ENCODE results near the gene POU4F3. TPM values are rescaled to one million over a fixed set of nuclear protein-coding genes. Genes with fewer than 3 reads are reported as not detected.

POU4F3 gene
- total and polyA plus RNA-seq, 12 donors = 0.06 to 0.12 TPM; not detected in 10

DNA sequence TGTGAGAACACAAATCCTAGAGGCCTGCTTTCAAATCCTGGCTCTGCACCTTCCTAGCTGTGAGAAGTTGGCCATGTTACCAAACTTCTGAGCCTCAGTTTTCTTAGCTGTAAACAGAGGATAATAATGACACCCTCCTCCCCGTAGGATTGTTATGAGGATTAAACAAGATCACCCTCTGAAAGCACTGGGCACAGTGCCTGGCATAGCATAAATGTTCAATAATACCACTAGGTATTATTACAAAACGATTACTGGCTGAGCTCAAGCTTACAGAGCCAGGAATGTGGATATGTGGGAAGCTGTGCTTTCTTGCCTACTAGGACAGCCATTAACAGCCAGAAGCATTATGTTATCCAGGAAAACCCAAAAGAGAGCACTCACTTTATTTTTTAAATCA, 30.8 kb upstream of the POU4F3 start:
- peaks cover 0 to 19% (median 8%) of the 10 kb centered on the region in 9 donors for H3K4me1 ChIP-seq
- TF ChIP-seq, protein P1, sequence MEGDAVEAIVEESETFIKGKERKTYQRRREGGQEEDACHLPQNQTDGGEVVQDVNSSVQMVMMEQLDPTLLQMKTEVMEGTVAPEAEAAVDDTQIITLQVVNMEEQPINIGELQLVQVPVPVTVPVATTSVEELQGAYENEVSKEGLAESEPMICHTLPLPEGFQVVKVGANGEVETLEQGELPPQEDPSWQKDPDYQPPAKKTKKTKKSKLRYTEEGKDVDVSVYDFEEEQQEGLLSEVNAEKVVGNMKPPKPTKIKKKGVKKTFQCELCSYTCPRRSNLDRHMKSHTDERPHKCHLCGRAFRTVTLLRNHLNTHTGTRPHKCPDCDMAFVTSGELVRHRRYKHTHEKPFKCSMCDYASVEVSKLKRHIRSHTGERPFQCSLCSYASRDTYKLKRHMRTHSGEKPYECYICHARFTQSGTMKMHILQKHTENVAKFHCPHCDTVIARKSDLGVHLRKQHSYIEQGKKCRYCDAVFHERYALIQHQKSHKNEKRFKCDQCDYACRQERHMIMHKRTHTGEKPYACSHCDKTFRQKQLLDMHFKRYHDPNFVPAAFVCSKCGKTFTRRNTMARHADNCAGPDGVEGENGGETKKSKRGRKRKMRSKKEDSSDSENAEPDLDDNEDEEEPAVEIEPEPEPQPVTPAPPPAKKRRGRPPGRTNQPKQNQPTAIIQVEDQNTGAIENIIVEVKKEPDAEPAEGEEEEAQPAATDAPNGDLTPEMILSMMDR (IDR thresholded peaks at IDR 0.05) = no peak
- H3K27me3 ChIP-seq = peaks cover 0 to 5% (median 0%) of the 10 kb centered on the region in 7 donors
- H3K9me3 ChIP-seq = no peaks in the 10 kb centered on the region
- no peak overlapping the region for H3K27ac ChIP-seq
- DNase-seq (no peak), ATAC-seq (no peak)
- intact Hi-C loops (cut with DNase I) = no loop called here
- 63 to 65% methylated on average over 2 of the region's 2 CpGs for WGBS, 2 donors
- no peaks in the 10 kb centered on the region for H3K36me3 ChIP-seq
- H3K4me3 ChIP-seq = no peak overlapping the region

DNA sequence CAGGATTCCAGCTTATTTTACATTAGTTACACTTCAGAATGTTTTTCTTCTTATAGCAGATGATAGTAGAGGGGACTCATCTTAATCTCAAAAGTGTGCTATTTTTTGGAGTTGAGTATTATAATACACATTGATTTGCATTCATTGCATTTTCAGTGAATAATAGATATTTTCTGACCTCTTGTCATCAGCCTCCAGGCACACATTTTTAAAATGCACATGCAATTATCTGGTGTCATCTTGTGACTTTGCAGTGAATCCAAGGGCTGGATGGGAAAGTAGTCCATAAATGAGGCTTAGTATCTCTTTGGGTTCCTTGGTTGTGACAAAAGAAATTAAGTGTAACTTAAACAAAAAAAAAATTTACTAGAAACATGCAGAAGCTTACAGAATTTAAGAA, 28.1 kb upstream of the POU4F3 start:
- H3K9me3 ChIP-seq = no peaks in the 10 kb centered on the region
- TF ChIP-seq, protein P1 (IDR thresholded peaks at IDR 0.05) = no peak
- H3K4me1 ChIP-seq = peaks cover 0 to 19% (median 8%) of the 10 kb centered on the region in 9 donors
- DNase-seq (no peak), ATAC-seq (no peak)
- intact Hi-C loops (cut with DNase I) = no loop called here
- no peaks in the 10 kb centered on the region for H3K36me3 ChIP-seq
- H3K4me3 ChIP-seq = no peak overlapping the region
- H3K27me3 ChIP-seq = peaks cover 0 to 5% (median 0%) of the 10 kb centered on the region in 7 donors
- H3K27ac ChIP-seq = no peak overlapping the region

DNA sequence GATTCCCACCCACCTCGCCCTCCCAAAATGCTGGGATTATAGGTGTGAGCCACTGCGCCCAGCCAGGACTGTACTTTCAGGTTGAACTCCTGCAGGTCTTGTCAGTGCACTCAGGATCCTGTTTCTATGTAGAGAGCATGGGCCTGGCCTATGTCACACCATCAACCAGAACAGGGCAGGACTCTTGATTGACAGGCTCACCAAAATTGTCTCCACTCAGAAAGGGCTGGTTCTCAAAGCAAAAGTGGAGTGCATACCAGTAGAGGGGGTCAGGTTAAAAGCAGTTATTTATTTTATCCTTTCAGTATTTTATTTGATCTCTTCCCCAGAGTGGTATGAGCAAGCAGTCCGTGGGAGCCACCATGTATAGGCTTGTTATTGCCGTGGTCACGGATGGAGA, 27.4 kb upstream of the POU4F3 start:
- peaks cover 0 to 11% (median 5%) of the 10 kb centered on the region in 9 donors for H3K4me1 ChIP-seq
- DNase-seq (no peak), ATAC-seq (no peak)
- TF ChIP-seq, protein P1 (IDR thresholded peaks at IDR 0.05) = no peak
- no peaks in the 10 kb centered on the region for H3K36me3 ChIP-seq
- peaks cover 0 to 5% (median 0%) of the 10 kb centered on the region in 7 donors for H3K27me3 ChIP-seq
- no peaks in the 10 kb centered on the region for H3K9me3 ChIP-seq
- intact Hi-C loops (cut with DNase I) = no loop called here
- WGBS, 2 donors = 87 to 90% methylated on average over 5 of the region's 5 CpGs
- H3K4me3 ChIP-seq = no peak overlapping the region
- no peak overlapping the region for H3K27ac ChIP-seq

DNA sequence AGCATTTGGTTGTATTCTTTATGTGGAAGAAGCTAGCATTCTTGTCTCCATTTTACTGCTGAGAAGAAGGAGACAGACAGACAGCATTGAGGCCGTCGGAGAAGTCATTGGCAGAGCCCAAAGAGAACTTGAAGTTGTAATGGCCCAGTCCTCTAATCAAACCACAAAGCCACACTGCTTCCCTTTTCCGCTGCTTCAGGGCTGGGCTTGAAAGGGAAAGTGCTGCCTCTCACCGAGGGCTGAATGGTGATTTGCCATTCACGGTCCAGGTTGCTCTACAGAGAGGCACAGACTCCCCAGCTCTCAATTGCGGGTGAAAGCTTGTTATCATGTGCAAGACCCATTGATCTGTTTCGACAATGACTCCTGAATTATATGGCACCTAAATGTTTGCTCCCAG, 25.6 kb upstream of the POU4F3 start:
- TF ChIP-seq, protein P1 (IDR thresholded peaks at IDR 0.05) = no peak
- Histone ChIP-seq H3K27ac (no peak overlapping the region), H3K4me1 (peaks cover 0 to 8% (median 0%) of the 10 kb centered on the region in 9 donors), H3K36me3 (no peaks in the 10 kb centered on the region), H3K27me3 (peaks cover 0 to 9% (median 0%) of the 10 kb centered on the region in 7 donors), H3K4me3 (no peak overlapping the region), H3K9me3 (no peaks in the 10 kb centered on the region)
- WGBS, 2 donors = 45 to 50% methylated on average over 7 of the region's 7 CpGs
- intact Hi-C loops (cut with DNase I) = no loop called here
- ATAC-seq (no peak), DNase-seq (no peak)

Data from heart right ventricle (tissue), 16 donors.